Measurements from ENCODE around the gene TECR. TPM values are rescaled to one million over a fixed set of nuclear protein-coding genes. Genes with fewer than 3 reads are reported as not detected.

Gene TECR
- total and polyA plus RNA-seq, 2 of the 13 experiments (the other 11 are each of a cell fraction or from before 2014, with no cell fraction given), result 54.9 to 121 TPM

- TF ChIP-seq MAFK (conservative IDR thresholded peaks at IDR 0.05 in 1 of 2, IDR thresholded peaks at IDR 0.05 in 1 of 2; ENCODE audit: low read length in 2 of 2), result peak; percentile 40 to 64
- no peak for TF ChIP-seq ZFY (CRISPR knock-in tag; IDR thresholded peaks at IDR 0.05)
- TF ChIP-seq SNAPC4 (CRISPR knock-in tag; IDR thresholded peaks at IDR 0.05), result no peak
- TF ChIP-seq ZNF205 (CRISPR knock-in tag; IDR thresholded peaks at IDR 0.05), result no peak
- no peak for TF ChIP-seq PAF1 (CRISPR knock-in tag; IDR thresholded peaks at IDR 0.05)
- TF ChIP-seq ZBTB1 (CRISPR knock-in tag; IDR thresholded peaks at IDR 0.05; ENCODE audit: borderline replicate concordance), result no peak
- no peak for TF ChIP-seq DMAP1 (CRISPR knock-in tag; IDR thresholded peaks at IDR 0.05)
- TF ChIP-seq SRSF4 (IDR thresholded peaks at IDR 0.05; ENCODE audit: low read depth, low read length, poor library complexity, severe bottlenecking), result no peak
- no peak for TF ChIP-seq CENPBD1 (CRISPR knock-in tag; IDR thresholded peaks at IDR 0.05; ENCODE audit: borderline replicate concordance, low read depth)
- peak in 1 of 2 experiments; percentile 84; a peak in 2 of 4 replicates for TF ChIP-seq ATF4 (CRISPR knock-in tag; IDR thresholded peaks at IDR 0.05)
- TF ChIP-seq ZNF780A (CRISPR knock-in tag; IDR thresholded peaks at IDR 0.05), result no peak
- TF ChIP-seq ZNF17 (CRISPR knock-in tag; IDR thresholded peaks at IDR 0.05), result no peak
- TF ChIP-seq AKAP8 (CRISPR knock-in tag; IDR thresholded peaks at IDR 0.05), result no peak
- TF ChIP-seq TFDP1 (CRISPR knock-in tag; IDR thresholded peaks at IDR 0.05; ENCODE audit: borderline replicate concordance), result no peak
- peak; percentile 20; the same call in 1 of the 2 replicates for TF ChIP-seq RARA (CRISPR knock-in tag; IDR thresholded peaks at IDR 0.05)
- no peak for TF ChIP-seq ZFYVE20 (CRISPR knock-in tag; IDR thresholded peaks at IDR 0.05; ENCODE audit: borderline replicate concordance, low read depth)
Measured at GRCh38 chr19:14510311-14511228, 18.8 kb upstream of the TECR start (continued).
